Stimulated activated CD8-positive, alpha-beta memory T cell treated with anti-CD3 and anti-CD28 coated beads, Interleukin-12 subunit alpha, Interleukin-12 subunit beta, amount 100 ng/mL, for 1 hour (primary cell): Measurements from ENCODE around the gene PALM.

Experiments
- DNase-seq: peaks from one replicate; pipeline ENCODE4 v3.0.0-alpha.2; 2020; ENCODE audit warnings: low read depth

PALM gene

GRCh38 chr19:752652-753517, 44.1 kb downstream of the PALM start:
- DNase-seq, result no peak

GRCh38 chr19:754530-754929, 45.8 kb downstream of the PALM start:
- no peak for DNase-seq

GRCh38 chr19:755063-755462, 46.3 kb downstream of the PALM start:
- no peak for DNase-seq

GRCh38 chr19:756236-756635, 47.5 kb downstream of the PALM start:
- DNase-seq, result no peak

GRCh38 chr19:756821-757688, 48.3 kb downstream of the PALM start:
- no peak for DNase-seq

GRCh38 chr19:757811-758668, 49.3 kb downstream of the PALM start:
- DNase-seq, result no peak

GRCh38 chr19:763181-763580, 54.4 kb downstream of the PALM start:
- no peak for DNase-seq

- no peak for DNase-seq
Measured at GRCh38 chr19:763869-764268, 55.1 kb downstream of the PALM start.

GRCh38 chr19:764301-764700, 55.6 kb downstream of the PALM start:
- no peak for DNase-seq

- DNase-seq, result no peak
Measured at GRCh38 chr19:765179-765738, 56.5 kb downstream of the PALM start.

GRCh38 chr19:768424-768823, 59.7 kb downstream of the PALM start:
- DNase-seq, result no peak

GRCh38 chr19:769616-770015, 60.9 kb downstream of the PALM start:
- DNase-seq, result no peak

- DNase-seq, result no peak
Measured at GRCh38 chr19:771332-771785, 62.6 kb downstream of the PALM start.

- DNase-seq, result no peak
Measured at GRCh38 chr19:772063-772462, 63.3 kb downstream of the PALM start.

- DNase-seq, result no peak
Measured at GRCh38 chr19:772730-773436, 64.1 kb downstream of the PALM start.

- DNase-seq, result no peak
Measured at GRCh38 chr19:776549-776948, 67.8 kb downstream of the PALM start.

GRCh38 chr19:778910-779653, 70.3 kb downstream of the PALM start:
- no peak for DNase-seq

- DNase-seq, result no peak
Measured at GRCh38 chr19:780935-781334, 72.2 kb downstream of the PALM start.

- no peak for DNase-seq
Measured at GRCh38 chr19:781800-782184, 73.1 kb downstream of the PALM start.

GRCh38 chr19:782185-782877, 73.6 kb downstream of the PALM start:
- DNase-seq, result no peak
